ENCODE results near the gene LEAP2. TPM values are rescaled to one million over a fixed set of nuclear protein-coding genes. Genes with fewer than 3 reads are reported as not detected.

Gene LEAP2
- total RNA-seq, 1 donor from 2014 or later: 0.25 TPM

DNA sequence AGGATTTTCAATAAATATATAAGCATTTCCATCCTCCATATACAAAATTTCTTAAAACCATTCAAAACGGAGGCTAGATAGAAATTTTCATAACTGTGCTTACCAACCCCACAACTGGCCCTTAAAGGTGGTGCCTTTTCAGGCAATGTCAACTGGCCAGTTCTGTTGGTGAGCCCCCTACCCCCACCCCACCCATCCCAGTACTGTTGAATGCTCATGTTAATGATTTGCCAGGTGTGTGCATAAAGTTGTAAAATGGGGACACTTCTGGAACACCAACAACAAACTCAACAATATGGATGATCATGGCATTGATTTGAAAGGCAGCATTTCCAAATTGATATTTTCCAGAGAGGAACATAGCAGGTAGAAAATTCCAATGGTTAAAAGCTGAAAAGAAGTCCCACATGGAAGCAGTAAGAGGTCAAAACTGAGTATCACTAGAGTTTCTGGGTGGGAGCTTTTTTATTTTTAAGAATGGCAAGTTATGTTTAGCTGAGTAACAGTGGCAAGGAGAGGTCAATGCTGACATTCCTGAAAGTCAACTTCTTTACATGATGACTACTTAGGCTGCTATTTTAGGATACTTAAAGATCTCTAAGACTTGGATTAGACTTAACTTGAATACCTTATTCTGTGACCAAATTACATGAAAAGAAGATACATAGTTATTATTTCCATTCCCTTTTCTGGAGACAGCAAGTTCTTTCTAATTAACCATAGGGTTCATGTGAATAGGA lies 2.7 kb downstream of the LEAP2 start:
- Histone ChIP-seq H3K4me3 (ENCODE audit: low read depth, low read length) (no peak overlapping the region), H3K36me3 (ENCODE audit: control insufficient read depth, insufficient read depth, low read length) (peaks cover 3% of the 10 kb centered on the region), H3K27me3 (ENCODE audit: control insufficient read depth, insufficient read depth, low read length) (no peaks in the 10 kb centered on the region)
- TF ChIP-seq, protein P1, sequence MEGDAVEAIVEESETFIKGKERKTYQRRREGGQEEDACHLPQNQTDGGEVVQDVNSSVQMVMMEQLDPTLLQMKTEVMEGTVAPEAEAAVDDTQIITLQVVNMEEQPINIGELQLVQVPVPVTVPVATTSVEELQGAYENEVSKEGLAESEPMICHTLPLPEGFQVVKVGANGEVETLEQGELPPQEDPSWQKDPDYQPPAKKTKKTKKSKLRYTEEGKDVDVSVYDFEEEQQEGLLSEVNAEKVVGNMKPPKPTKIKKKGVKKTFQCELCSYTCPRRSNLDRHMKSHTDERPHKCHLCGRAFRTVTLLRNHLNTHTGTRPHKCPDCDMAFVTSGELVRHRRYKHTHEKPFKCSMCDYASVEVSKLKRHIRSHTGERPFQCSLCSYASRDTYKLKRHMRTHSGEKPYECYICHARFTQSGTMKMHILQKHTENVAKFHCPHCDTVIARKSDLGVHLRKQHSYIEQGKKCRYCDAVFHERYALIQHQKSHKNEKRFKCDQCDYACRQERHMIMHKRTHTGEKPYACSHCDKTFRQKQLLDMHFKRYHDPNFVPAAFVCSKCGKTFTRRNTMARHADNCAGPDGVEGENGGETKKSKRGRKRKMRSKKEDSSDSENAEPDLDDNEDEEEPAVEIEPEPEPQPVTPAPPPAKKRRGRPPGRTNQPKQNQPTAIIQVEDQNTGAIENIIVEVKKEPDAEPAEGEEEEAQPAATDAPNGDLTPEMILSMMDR (IDR thresholded peaks at IDR 0.05; ENCODE audit: insufficient read depth, low read length, poor library complexity, severe bottlenecking): no peak
- DNase-seq (ENCODE audit: low read depth): no peak

GRCh38 chr5:132877466-132877865 lies 4.0 kb downstream of the LEAP2 start:
- Histone ChIP-seq H3K36me3 (ENCODE audit: control insufficient read depth, insufficient read depth, low read length) (peaks cover 3% of the 10 kb centered on the region), H3K4me3 (ENCODE audit: low read depth, low read length) (no peak overlapping the region), H3K27me3 (ENCODE audit: control insufficient read depth, insufficient read depth, low read length) (no peaks in the 10 kb centered on the region)
- TF ChIP-seq, protein P1 (IDR thresholded peaks at IDR 0.05; ENCODE audit: insufficient read depth, low read length, poor library complexity, severe bottlenecking): no peak
- no peak for DNase-seq (ENCODE audit: low read depth)

GRCh38 chr5:132877938-132878337 lies 4.5 kb downstream of the LEAP2 start:
- Histone ChIP-seq H3K36me3 (ENCODE audit: control insufficient read depth, insufficient read depth, low read length) (peaks cover 3% of the 10 kb centered on the region), H3K4me3 (ENCODE audit: low read depth, low read length) (no peak overlapping the region), H3K27me3 (ENCODE audit: control insufficient read depth, insufficient read depth, low read length) (no peaks in the 10 kb centered on the region)
- TF ChIP-seq, protein P1 (IDR thresholded peaks at IDR 0.05; ENCODE audit: insufficient read depth, low read length, poor library complexity, severe bottlenecking): no peak
- DNase-seq (ENCODE audit: low read depth): no peak

DNA sequence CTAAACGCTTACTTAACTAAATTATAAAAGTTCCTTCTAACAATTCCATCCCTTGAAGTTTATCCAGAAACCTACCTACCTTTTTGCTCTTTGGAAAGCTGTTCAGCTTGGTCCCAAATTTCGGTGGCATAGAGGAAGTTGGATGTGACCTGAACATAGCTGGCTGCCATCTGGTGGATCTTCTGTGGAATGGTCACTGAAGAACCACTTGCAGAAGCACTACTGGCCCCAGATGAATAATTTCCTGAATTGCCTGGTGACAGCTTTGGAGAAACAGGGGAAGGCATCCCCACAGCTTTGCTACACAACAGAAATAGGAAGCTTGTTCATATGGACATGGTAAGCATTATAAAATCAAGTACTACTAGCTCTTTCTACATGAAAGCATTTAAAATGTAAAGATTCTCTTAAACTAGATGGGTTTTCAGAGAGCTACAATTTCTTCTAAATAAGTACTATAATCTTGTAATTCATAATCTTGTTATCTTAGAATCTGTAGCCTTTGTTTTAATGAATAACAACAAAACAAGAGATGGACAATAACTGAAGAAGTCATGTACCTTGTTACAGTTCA lies 9.9 kb downstream of the LEAP2 start:
- DNase-seq (ENCODE audit: low read depth): peak; percentile 28
- no peaks in the 10 kb centered on the region for H3K27me3 ChIP-seq (ENCODE audit: control insufficient read depth, insufficient read depth, low read length)
- H3K36me3 ChIP-seq (ENCODE audit: control insufficient read depth, insufficient read depth, low read length): peaks cover 2% of the 10 kb centered on the region
- no peak overlapping the region for H3K4me3 ChIP-seq (ENCODE audit: low read depth, low read length)
- TF ChIP-seq, protein P1 (IDR thresholded peaks at IDR 0.05; ENCODE audit: insufficient read depth, low read length, poor library complexity, severe bottlenecking): peak; percentile 64

DNA sequence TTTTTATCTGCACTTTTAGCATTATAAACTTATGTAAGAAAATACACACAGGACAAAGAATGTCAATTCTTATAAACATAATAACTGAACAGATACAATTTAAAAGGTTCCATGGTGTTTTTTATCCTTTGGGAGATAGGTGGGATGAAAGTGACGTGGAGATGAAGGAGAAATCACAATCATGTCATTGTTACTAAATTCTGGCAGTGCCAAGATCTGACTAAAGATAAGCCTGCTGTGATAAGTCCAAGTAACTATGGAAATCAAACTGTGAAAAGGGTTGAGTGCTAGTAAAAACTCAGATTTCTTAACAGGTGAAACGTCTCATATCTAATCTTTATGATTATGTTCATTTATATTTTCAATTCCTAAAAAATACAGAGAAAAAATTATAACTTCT lies 11.1 kb downstream of the LEAP2 start:
- no peak overlapping the region for H3K4me3 ChIP-seq (ENCODE audit: low read depth, low read length)
- TF ChIP-seq, protein P1 (IDR thresholded peaks at IDR 0.05; ENCODE audit: insufficient read depth, low read length, poor library complexity, severe bottlenecking): no peak
- H3K27me3 ChIP-seq (ENCODE audit: control insufficient read depth, insufficient read depth, low read length): no peaks in the 10 kb centered on the region
- no peak for DNase-seq (ENCODE audit: low read depth)
- H3K36me3 ChIP-seq (ENCODE audit: control insufficient read depth, insufficient read depth, low read length): peaks cover 2% of the 10 kb centered on the region
